Activated T-cell treated with anti-CD3 and anti-CD28 coated beads, Interleukin-2, amount 50 U/mL, for 1 hour (primary cell): ENCODE data around the gene RFESD.
"Not testable (repeated sequence)": the region's sequence is repeated elsewhere in the genome, so short reads cannot be mapped to it uniquely, and the experiment has no call there.

Source experiments
- DNase-seq: peaks from one replicate; pipeline ENCODE4 v3.0.0-alpha.2; 2020

Gene RFESD

DNA sequence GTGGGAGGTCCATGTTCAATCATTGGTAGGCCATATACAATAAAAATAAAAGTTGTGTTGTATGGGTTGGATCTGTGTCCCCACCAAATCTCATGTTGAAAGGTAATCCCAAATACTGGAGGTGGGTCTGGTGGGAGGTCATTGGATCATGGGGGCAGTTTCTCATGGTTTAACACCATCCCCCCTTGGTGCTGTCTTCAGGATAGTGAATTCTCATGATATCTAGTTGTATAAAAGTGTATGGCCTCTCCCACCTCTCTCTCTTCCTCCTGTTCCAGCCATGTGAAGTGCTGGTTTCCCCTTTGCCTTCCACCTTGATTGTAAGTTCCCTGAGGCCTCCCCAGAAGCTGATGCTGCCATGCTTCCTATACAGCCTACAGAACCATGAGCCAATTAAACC, 21.1 kb downstream of the RFESD start:
- DNase-seq, result no peak

DNA sequence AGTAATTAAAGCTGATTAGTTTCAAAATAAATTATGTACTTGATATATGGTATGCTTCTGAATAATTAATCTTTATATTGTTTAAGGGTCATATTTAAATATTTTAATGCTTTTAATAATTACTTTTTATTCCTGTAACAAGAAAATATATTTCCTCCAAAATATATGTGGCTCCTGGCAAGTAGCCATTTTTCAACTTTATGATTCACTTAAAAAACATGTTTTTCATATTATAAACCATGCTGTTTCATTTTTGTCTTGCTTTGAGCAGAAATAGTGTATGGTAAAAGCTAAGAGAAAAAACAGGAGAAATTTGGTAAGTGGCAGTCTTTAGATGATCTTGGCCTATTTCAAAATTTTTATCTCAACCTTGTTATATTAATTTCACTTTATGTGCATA, 21.6 kb downstream of the RFESD start:
- no peak for DNase-seq

DNA sequence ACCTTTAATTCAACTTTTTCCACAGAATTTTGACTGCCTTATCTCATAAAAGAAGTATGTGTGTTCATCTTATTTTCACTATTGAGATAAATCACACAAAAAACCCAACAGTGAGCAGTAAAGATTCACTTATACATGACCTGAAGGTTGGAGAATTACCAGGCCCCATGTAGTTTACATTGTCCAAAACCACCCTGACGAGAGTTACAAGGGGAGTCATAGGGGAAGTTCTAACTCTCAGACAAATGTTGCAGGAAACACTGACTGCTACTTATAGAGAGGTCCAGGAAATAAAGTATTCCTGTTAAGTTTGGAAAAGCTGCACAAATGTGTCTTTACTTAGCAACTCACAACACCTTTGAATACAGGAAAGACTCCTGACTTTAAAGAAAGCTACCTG, 22.2 kb downstream of the RFESD start:
- DNase-seq, result no peak

DNA sequence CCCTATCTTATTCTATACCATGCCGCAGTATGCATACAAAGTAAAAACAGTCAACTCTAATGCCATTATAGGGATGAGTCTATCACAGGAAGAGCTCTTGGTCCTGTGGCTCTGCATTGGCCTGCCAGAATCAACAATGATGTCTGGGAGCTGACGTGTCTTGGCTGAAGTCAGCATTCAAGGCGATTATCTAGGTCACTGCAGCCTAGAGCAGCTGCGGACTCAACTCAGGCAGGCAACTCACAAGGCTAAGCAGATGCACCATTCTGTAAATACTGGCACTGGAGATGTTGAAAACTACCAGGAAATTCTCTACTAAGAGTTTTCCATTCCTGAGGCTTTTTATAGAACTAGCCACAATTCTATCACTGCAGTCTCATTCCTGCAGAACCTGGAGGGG, 23.0 kb downstream of the RFESD start:
- DNase-seq, result no peak

DNA sequence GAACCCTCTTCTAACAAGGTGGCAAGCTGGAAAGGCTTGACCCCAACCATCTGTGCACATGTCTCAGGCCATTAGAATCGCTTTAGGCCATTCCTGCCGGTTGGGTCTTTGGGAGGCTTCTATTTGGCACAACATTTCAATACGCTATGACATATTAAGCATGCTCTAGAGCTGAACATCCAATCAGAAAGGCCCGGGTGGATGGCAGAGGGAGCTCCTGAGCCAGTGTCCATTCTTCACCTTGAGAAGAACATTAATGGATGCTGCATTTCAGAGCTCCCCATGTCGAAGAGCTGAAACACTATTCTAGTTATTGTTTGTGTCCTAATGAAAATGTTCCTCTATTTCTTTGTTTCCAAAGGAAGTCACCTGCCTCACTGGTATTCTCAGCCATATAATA, 23.4 kb downstream of the RFESD start:
- DNase-seq, result no peak

DNA sequence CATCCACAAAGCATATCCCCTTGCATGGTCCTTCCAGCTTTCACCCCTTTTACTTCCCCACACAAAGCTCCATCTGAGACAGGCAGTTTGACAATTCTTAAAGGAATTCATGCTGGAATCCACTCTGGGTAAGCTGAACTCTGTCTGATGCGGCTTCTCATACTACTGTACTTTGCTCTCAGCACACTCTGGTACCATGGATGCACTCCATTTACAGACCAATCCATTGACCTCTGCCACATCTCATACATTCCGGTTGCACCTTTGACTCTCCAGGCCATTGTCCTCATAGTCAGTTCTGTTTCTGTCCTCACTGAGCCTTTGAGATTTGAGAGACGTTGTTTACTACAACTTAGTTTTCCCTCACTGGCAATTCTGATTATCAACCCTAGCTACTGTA, 24.0 kb downstream of the RFESD start:
- no peak for DNase-seq

DNA sequence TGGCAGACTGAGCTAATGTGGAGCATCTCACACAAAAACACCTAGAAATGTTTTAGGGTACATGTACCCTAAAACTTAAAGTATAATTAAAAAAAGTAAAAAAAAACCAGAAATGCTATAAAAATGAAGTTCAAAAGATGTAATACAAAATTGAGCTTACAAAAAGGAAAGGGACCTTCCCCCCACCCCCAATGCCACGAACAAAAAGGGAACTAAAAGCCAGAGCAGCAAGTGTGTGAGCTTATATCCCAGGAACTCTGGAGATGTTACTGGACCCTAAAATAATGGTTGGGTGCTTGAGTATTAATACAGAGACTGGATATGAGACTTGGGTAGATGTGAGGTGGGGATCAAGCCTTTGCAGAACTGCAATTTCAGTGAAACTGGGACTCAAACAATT, 25.2 kb downstream of the RFESD start:
- no peak for DNase-seq

DNA sequence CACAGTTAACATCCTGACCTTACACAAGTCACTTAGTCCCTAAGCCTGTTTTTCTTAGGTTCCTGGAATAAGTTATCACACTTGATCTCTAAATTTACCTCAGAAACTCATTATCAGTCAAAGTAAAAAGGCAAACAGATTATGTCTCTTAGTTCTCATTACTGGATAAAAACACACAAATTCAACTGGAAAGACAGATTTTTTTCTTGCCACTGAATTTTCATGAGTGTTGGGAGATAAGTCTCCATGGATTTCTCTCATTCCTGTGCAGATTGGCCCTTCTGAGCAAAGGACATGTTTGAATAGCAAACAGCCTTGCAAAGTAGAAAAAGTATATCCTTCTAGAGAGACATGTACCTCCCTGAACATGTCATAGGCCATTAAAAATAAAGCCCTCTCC, 26.1 kb downstream of the RFESD start:
- no peak for DNase-seq

DNA sequence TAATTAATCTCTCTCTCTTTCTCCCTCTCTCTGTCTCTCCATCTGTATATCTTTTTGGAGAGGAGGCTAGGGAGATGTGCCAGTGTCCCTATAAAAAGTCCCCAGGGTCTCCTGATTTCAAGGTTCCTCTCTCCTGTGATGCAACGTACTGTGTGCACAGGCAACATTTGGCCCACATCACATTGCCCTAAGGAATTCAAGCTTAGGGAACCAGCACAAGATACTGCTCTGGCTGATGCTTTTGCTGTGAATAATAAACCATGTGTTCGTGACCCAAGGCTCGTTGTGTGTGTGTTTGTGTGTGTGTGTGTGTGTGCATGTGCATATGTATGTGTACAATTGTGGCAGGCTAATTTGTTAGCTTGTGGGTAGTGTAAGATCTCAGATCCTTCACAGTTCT, 26.5 kb downstream of the RFESD start:
- DNase-seq, result no peak

DNA sequence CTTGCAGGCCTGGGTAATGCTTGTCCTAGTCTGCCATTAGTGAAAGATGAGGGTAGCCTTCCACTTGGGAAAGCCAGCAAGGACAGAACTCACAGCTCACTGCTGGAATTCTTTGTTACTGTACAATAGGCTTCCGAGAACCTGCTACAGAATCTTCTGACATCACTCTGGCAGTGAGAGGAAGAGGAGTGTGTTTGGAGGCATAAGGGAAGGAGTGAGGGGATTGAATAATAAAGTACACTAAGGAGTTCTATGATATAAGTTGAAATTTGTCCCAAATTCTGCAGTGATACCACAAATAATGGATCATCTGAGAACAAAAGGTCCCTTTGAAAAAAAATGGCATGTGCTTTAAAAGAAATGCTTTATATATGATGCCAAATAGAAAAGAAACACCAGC, 36.3 kb downstream of the RFESD start, which contains the start of gene SPATA9:
Gene SPATA9, minus strand, starts transcription at position 101 of the 400 bp plus-strand sequence. CDS start 137 bp downstream, outside the sequence.
- no peak for DNase-seq

DNA sequence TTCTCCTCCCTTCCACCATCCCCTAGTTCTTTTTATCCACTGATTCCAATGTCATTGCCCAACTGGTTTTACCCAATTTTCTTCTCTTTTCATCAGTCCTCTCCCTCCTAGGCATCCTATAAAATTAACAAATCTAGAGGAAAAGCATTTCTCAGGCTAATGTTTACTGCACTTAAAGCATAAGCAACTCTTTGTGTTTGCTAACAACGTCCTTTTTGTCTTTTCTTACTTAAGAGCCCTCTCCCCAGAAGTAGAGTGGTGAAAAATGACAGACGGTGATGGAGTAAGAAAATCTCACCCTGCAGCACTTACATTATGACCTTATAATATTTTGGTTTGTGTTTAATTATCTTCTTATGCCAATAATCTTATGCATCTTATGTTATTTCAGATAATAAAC, 37.8 kb downstream of the RFESD start:
- no peak for DNase-seq

DNA sequence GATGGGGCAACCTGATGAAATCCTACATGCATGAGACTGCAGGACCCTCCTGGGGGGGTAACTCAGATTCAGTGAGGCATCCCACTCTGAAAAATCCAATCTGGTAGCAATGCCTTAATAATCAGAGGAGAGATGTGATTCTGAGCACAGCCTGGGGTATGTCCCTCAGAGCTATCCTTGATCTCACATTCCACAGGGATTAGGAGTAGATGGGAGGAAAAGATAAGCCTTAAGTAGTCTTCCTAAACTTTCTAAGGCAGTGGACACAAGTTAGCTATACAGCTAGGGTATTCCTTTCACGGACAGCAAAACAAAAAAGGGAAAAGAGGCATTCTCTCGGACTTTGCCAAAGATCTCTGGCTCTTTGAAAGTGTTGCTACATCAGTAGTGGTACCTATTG, 40.1 kb downstream of the RFESD start:
- no peak for DNase-seq

DNA sequence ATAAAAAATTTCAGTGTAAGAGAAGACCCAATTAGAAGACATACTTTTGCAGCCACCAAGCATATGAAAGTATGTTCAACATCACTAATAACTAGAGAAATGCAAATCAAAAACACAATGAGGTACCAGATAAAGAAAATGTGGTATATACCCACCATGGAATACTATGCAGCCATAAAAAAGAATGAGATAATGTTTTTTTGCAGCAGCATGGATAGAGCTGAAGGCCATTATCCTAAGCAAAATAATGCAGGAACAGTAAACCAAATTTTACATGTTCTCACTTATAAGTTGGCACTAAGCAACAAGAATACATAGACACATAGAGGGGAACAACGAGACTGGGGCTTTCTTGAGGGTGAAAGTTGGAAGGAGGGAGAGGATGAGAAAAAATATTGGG, 43.1 kb downstream of the RFESD start:
- no peak for DNase-seq

DNA sequence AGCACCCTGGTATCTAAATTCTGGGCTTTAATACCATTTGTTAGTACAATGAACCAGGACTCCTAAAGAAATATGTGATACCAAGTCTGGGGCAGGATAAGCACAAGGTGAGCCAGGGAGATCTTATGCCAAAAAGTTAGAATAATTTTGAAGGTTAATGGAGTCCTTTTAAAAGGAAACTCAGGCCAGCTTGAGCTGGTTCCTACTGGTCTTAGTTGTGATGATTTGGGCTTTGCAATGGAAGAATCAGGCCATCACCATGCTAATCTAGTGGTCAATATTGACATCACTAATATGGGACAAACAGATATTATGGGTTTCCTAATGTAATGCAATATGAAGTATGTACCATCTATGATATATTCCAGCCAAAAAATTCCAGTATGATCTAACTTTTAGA, 43.8 kb downstream of the RFESD start:
- DNase-seq, result no peak

DNA sequence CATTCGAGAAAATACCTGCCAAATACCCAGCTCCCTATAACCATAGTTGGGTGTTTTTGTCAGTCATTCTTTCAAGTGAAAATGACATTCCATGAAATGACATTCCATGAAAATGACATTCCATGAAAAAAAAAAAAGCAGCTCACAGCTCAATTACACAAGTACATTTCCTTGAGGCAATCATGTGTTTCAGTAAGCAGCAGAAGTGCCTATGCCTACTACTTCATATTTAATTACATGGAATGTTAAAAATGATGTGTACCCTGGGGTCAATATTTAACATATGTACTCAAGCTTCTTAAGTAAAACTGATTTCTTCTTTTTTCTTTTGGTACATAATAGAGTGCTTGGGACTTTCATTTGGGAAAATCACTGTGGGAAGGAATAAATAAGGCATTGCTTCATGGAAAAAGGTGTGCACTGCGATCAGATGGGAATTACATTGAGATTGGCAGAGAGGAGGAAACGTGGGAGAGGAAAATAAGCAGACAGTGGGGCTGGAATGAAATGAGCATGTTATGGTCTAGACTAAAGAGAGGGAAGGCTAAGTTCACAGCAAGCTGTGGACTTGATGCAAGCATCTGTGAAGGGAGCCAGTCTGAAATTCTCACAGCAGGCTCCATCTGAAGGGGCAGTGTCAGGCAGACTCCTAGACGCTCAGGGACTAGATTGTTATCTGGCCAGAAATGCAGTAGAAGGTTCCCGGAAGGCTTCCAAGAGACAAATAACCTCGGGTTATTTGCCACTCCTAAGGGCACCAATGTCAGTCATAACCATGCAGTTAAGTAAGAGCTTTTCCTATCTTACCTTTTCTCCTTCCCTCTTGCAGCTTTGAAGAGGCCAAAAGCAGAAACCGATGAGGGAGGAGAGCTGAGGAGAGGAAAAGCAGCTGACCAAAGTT, 51.5 kb downstream of the RFESD start:
- DNase-seq, result no peak

DNA sequence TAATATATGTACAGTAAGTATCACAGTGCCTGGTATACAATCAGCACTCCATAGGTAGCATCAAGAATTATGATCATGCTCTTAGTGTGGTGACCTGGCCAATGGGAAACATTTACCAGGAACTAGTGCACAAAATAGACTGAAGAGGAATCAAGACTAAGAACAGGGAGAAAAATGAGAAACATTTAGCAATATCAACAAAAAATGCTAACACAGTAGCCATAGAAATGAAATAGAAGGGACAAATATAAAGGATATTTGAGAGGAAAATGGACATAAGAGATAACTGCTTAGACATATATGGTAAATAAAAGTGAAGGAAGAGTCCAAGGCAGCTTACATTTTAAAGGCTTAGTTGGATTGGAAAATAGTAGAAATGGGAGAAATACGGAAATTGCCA, 52.8 kb downstream of the RFESD start:
- DNase-seq, result no peak

DNA sequence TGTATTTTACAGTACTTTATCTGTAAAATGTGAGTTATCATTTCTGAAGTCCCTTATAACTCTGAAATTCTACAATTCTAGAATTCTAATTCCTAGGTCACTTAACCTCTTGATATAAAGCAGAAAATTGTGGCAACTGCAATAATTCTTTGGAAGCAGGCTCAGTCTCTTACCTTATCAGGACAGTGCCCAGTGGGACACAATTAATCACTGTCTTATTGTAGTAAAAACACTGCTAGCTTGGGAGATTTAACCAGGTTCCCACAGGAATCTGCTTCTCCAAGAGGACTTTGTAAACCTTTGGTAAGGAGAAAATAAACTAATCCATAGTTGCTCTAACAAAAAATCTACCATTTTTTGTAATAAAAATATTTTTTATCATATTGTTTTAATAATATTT, 54.5 kb downstream of the RFESD start:
- no peak for DNase-seq

DNA sequence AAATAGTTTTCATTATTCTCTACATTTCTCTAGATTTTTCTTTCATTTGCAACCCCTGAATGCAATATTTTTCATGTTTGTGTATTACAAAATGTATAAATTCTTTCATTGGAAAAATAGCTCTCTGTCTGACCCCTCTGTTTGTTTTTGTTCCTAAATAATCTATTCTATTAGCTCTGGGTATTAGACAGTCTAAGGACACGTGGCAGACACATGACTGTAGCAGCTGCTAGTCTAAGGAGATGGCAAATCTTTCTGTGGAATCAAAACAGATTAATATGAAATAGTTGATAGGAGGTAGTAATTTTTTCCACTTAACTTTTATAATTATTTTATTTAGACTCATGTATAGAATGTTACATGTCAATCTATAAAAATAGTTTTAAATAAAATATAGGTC, 57.6 kb downstream of the RFESD start:
- DNase-seq, result no peak

DNA sequence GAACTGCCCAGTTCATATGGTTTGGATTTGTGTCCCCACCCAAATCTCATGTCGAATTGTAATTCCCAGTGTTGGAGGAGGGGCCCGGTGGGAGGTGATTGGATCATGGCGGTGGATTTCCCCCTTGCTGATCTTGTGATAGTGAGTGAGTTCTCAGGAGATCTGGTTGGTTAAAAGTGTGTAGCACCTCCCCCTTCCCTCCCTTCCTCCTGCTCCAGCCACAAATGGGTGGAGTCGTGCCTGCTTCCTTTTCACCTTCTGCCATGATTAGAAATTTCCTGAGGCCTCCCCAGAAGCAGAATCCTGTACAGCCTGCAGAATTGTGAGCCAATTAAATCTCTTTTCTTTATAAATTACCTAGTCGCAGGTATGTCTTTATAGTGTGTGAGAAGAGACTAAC, 59.6 kb downstream of the RFESD start:
- not testable (repeated sequence) for DNase-seq

DNA sequence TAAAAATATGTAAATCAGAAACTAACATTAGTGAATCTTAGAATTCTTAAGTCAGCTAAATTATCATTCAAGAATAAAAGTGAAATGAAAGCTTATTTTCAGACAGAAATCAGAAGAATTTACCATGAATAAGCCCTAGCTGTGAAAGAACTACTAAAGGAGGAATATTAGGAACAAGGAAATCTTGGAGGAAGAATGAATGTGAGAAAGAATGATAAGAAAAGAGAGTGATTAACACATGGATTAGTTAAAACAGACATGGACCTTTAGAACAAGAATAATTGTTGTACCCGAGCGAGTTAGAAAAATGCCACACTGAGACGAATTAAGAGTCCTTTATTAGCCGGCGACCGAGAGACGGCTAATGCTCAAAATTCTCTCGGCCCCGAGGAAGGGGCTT, 60.5 kb downstream of the RFESD start:
- no peak for DNase-seq
